IMR-90 (cell line): ENCODE results near the gene PLAAT3. TPM values are rescaled to one million over a fixed set of nuclear protein-coding genes. Genes with fewer than 3 reads are reported as not detected.

Source experiments
- ATAC-seq: fragments of 200-7000 bp; cut with Tn5 transposase; 2 replicates; pipeline ENCODE4 v1.9.1; 2020; ENCODE audit warnings: low read depth, mild to moderate bottlenecking, moderate library complexity
- BruUV-seq: library from RNA; stranded (reverse); fragments of 400-500 nt; replicated peaks from 2 replicates; lab custom pipeline; 2021; lab: Mats Ljungman, UMichigan
- CTCF ChIA-PET: fragments of 300-600 bp; formaldehyde crosslinking; extraction: SDS; loops from one replicate; lab custom pipeline; 2021; ENCODE audit warnings: antibody characterized with exemption; lab: Yijun Ruan, JAX
- POLR2A ChIA-PET: fragments of 300-600 bp; sonication (Branson Sonifier 250); formaldehyde crosslinking; loops from one replicate; lab custom pipeline; 2022; ENCODE audit warnings: antibody characterized with exemption; ENCODE audit not compliant: unreplicated experiment; lab: Charles Lee
- DNase-seq: peaks from one replicate; pipeline ENCODE4 v3.0.0; 2013
- H2AFZ ChIP-seq: replicated peaks from 2 replicates; pipeline ENCODE3; 2013; ENCODE audit warnings: low read length, mild to moderate bottlenecking; ENCODE audit not compliant: poor library complexity
- H2AK5ac ChIP-seq: 2 replicates; pipeline ENCODE4 v1.6.1; 2013; ENCODE audit warnings: low read depth, low read length, inconsistent platforms
- H2AK9ac ChIP-seq: replicated peaks from 2 replicates; pipeline ENCODE3; 2013; ENCODE audit warnings: mild to moderate bottlenecking, low read depth, low read length, moderate library complexity; ENCODE audit not compliant: poor library complexity
- H2BK120ac ChIP-seq: 2 replicates; pipeline ENCODE4 v1.6.1; 2013; ENCODE audit warnings: low read depth, low read length, inconsistent platforms
- H2BK15ac ChIP-seq: 3 replicates; pipeline ENCODE4 v1.6.1; 2013; ENCODE audit warnings: low read depth, low read length, inconsistent platforms
- H2BK20ac ChIP-seq: 2 replicates; pipeline ENCODE4 v1.6.1; 2013; ENCODE audit warnings: low read depth, mild to moderate bottlenecking, inconsistent platforms, low read length, moderate library complexity
- H2BK5ac ChIP-seq: 2 replicates; pipeline ENCODE4 v1.6.1; 2013; ENCODE audit warnings: mild to moderate bottlenecking, low read depth, low read length, inconsistent platforms; ENCODE audit not compliant: poor library complexity, severe bottlenecking
- H3K14ac ChIP-seq: replicated peaks from 2 replicates; pipeline ENCODE4 v1.6.1; 2013; ENCODE audit warnings: low read depth, low read length, inconsistent platforms
- H3K18ac ChIP-seq: 2 replicates; pipeline ENCODE4 v1.6.1; 2013; ENCODE audit warnings: low read depth, low read length, control low read depth
- H3K23ac ChIP-seq: 2 replicates; pipeline ENCODE4 v1.6.1; 2013; ENCODE audit warnings: low read depth, low read length, inconsistent platforms
- H3K27ac ChIP-seq: 2 replicates; pipeline ENCODE4 v1.5.1; 2013; ENCODE audit warnings: mild to moderate bottlenecking, control low read depth, low read length; ENCODE audit not compliant: insufficient read depth
- H3K27me3 ChIP-seq: 2 replicates; pipeline ENCODE4 v1.6.1; 2013; ENCODE audit warnings: low read length; ENCODE audit not compliant: control insufficient read depth, insufficient read depth
- H3K36me3 ChIP-seq: 2 replicates; pipeline ENCODE4 v1.6.1; 2013; ENCODE audit warnings: low read length, mixed read lengths; ENCODE audit not compliant: control insufficient read depth, insufficient read depth
- H3K4ac ChIP-seq: 2 replicates; pipeline ENCODE4 v1.6.1; 2013; ENCODE audit warnings: low read depth, low read length, inconsistent platforms
- H3K4me1 ChIP-seq: 2 replicates; pipeline ENCODE4 v1.6.1; 2013; ENCODE audit warnings: low read length, mixed read lengths; ENCODE audit not compliant: control insufficient read depth, insufficient read depth
- H3K4me2 ChIP-seq: 2 replicates; pipeline ENCODE4 v1.6.1; 2013; ENCODE audit warnings: low read depth, mild to moderate bottlenecking, control low read depth, low read length, moderate library complexity
- H3K4me3 ChIP-seq: 2 replicates; pipeline ENCODE4 v1.5.1; 2013; ENCODE audit warnings: low read depth, mild to moderate bottlenecking, control low read depth, low read length, moderate library complexity; ENCODE audit not compliant: insufficient read depth
- H3K56ac ChIP-seq: 2 replicates; pipeline ENCODE4 v1.6.1; 2013; ENCODE audit warnings: low read length, inconsistent platforms; ENCODE audit not compliant: insufficient read depth; ENCODE audit errors: extremely low read depth
- H3K79me1 ChIP-seq, 2 experiments: 2 replicates each; pipeline ENCODE4 v1.6.1; 2013; ENCODE audit warnings: low read length in 2 of 2, inconsistent platforms in 1 of 2, low read depth in 1 of 2
- H3K9ac ChIP-seq: 2 replicates; pipeline ENCODE4 v1.6.1; 2013; ENCODE audit warnings: low read depth, low read length, control low read depth
- H3K9me1 ChIP-seq: 2 replicates; pipeline ENCODE4 v1.6.1; 2013; ENCODE audit warnings: low read length, inconsistent platforms; ENCODE audit not compliant: insufficient read depth
- H3K9me3 ChIP-seq: 2 replicates; pipeline ENCODE4 v1.6.1; 2013; ENCODE audit warnings: low read length; ENCODE audit not compliant: control insufficient read depth, insufficient read depth
- H4K20me1 ChIP-seq: 2 replicates; pipeline ENCODE4 v1.6.1; 2013; ENCODE audit warnings: low read length, inconsistent platforms; ENCODE audit not compliant: insufficient read depth
- H4K5ac ChIP-seq: 2 replicates; pipeline ENCODE4 v1.6.1; 2013; ENCODE audit warnings: mild to moderate bottlenecking, low read depth, low read length, control low read depth
- H4K8ac ChIP-seq, 2 experiments: 2 replicates each; pipeline ENCODE4 v1.6.1; 2013; ENCODE audit warnings: low read depth in 2 of 2, low read length in 2 of 2, control low read depth in 1 of 2, inconsistent platforms in 1 of 2
- H4K91ac ChIP-seq: 2 replicates; pipeline ENCODE4 v1.6.1; 2013; ENCODE audit warnings: low read depth, low read length, inconsistent platforms; ENCODE audit not compliant: insufficient read depth
- CEBPB ChIP-seq: IDR thresholded peaks from 2 replicates; pipeline ENCODE4 v1.6.1; 2012; ENCODE audit warnings: low read depth, low read length, improper control_type of control experiment
- CHD1 ChIP-seq: IDR thresholded peaks from 2 replicates; pipeline ENCODE4 v1.6.1; 2012; ENCODE audit warnings: low read depth, low read length, improper control_type of control experiment
- RAD21 ChIP-seq: IDR thresholded peaks from 2 replicates; pipeline ENCODE4 v1.6.1; 2012; ENCODE audit warnings: low read length, improper control_type of control experiment
- RFX5 ChIP-seq: IDR thresholded peaks from 2 replicates; pipeline ENCODE4 v1.8.0; 2012; ENCODE audit warnings: low read depth, mild to moderate bottlenecking, low read length, moderate library complexity
- WGBS, 2 experiments: methylation state at CpG; one replicate each; pipeline versions ENCODE4 v1.1.5 to v1.1.7; 2013; ENCODE audit warnings: missing lambda C conversion rate in 2 of 2; ENCODE audit not compliant: insufficient read length in 1 of 2; ENCODE audit errors: extremely low coverage in 2 of 2; 5-methylcytosine and 5-hydroxymethylcytosine counted together
- dilution Hi-C: fragments of 300-500 bp; cut with HindIII; formaldehyde crosslinking; loops from one replicate; pipeline ENCODE4 v1.14.3; 2018; ENCODE audit warnings: low sequenced_read_pairs; ENCODE audit not compliant: unreplicated experiment
- in situ Hi-C: fragments of 300-500 bp; cut with MboI; formaldehyde crosslinking; loops from 3 replicates; pipeline ENCODE4 v1.14.3; 2019; ENCODE audit warnings: low sequenced_read_pairs, inconsistent platforms, mixed read lengths
- intact Hi-C: fragments of 100-400 bp; cut with micrococcal nuclease; formaldehyde crosslinking; loops from 2 replicates; pipeline ENCODE4 v1.10.0; 2022
- polyA plus RNA-seq, 3 experiments: library from polyadenylated mRNA; depleted of rRNA; stranded (reverse); fragments of >200 nt; gene quantifications; 2 replicates each; pipeline ENCODE4 v1.2.3, GENCODE V29; 2012; ENCODE audit warnings: low replicate concordance in 1 of 3
- total RNA-seq: library from RNA; depleted of rRNA; stranded (reverse); fragments of >200 nt; gene quantifications from 2 replicates; pipeline ENCODE4 v1.2.3, GENCODE V29; 2012

The PLAAT3 gene
- total and polyA plus RNA-seq, 2 of the 4 experiments (the other 2 are of a cell fraction), result 3.2 to 3.9 TPM

DNA sequence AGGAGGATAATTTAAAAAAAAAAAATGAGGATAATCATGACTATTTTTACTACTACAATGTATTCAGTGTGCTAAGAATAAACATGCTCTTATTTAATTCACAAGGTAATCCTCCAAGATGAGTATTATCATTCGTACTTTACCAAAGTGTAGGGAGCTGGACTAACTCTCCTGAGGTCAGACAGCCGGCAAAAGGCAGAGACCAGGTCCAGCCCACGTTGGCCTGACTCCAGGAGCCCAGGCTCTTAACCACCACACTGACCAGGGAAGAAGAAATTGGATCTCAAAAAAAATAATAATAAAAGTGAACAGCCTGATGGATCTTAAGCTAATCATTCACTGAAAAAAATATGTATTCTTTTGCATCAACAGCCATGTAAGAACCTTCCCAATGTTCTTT lies 25.2 kb downstream of the PLAAT3 start:
- no peaks in the 10 kb centered on the region for H3K9me1 ChIP-seq
- no peak overlapping the region for H3K27ac ChIP-seq
- H3K9ac ChIP-seq, result no peak overlapping the region
- ChIA-PET POLR2A (no interaction called here), CTCF (interaction anchor here (0.7 to 1.2 kb wide), 2 partner anchors 12 to 152 kb away, joined by 3 to 5 read pairs; no protein-coding TSS in a partner anchor)
- no peak for DNase-seq
- no peaks in the 10 kb centered on the region for H3K79me1 ChIP-seq
- no CpG with 5 or more reads among the region's 3 CpGs for WGBS, 2 experiments
- no peak overlapping the region for H3K4me2 ChIP-seq
- H4K91ac ChIP-seq, result no peak overlapping the region
- no peak overlapping the region for H2AFZ ChIP-seq
- in situ Hi-C loops (no loop called here), dilution Hi-C loops (no loop called here), intact Hi-C loops (no loop called here)
- no peak overlapping the region for H3K18ac ChIP-seq
- no peaks in the 10 kb centered on the region for H4K20me1 ChIP-seq
- no peak for ATAC-seq
- H2BK5ac ChIP-seq, result no peak overlapping the region
- no peaks in the 10 kb centered on the region for H3K27me3 ChIP-seq
- H3K4me1 ChIP-seq, result no peaks in the 10 kb centered on the region
- no peak overlapping the region for H3K4ac ChIP-seq
- no peak overlapping the region for H2AK5ac ChIP-seq
- H4K8ac ChIP-seq, result no peak overlapping the region
- H3K4me3 ChIP-seq, result no peak overlapping the region
- no peak overlapping the region for H3K14ac ChIP-seq
- no peak overlapping the region for H3K23ac ChIP-seq
- H2BK15ac ChIP-seq, result no peak overlapping the region
- H4K5ac ChIP-seq, result no peak overlapping the region
- no peaks in the 10 kb centered on the region for H3K36me3 ChIP-seq
- no peak for TF ChIP-seq CEBPB
- no peak for TF ChIP-seq RFX5
- TF ChIP-seq RAD21, result no peak
- no peak for TF ChIP-seq CHD1
- H3K56ac ChIP-seq, result no peak overlapping the region
- no peak overlapping the region for H2BK120ac ChIP-seq
- no peak overlapping the region for H2AK9ac ChIP-seq
- no peak overlapping the region for H2BK20ac ChIP-seq
- no TSS peak for BruUV-seq
- H3K9me3 ChIP-seq, result no peaks in the 10 kb centered on the region
